HL-60 (cell line): ENCODE measurements around the gene DOK6.

Experiments used
- CTCF ChIP-seq: IDR thresholded peaks from one replicate; pipeline ENCODE4 v1.5.1; 2011; ENCODE audit warnings: low read length, control low read depth, inconsistent platforms; ENCODE audit not compliant: insufficient read depth
- GABPA ChIP-seq: IDR thresholded peaks from 2 replicates; pipeline ENCODE4 v1.6.1; 2012; ENCODE audit warnings: low read depth
- POLR2AphosphoS5 ChIP-seq: IDR thresholded peaks from 2 replicates; pipeline ENCODE4 v1.6.1; 2012; ENCODE audit warnings: low read depth
- REST ChIP-seq: IDR thresholded peaks from 2 replicates; pipeline ENCODE4 v1.6.1; 2012; ENCODE audit warnings: low read depth; ENCODE audit not compliant: insufficient replicate concordance

- TF ChIP-seq CTCF (no peak), POLR2AphosphoS5 (no peak), REST (no peak), GABPA (no peak)
Measured at GRCh38 chr18:69898241-69898861, 497.7 kb downstream of the DOK6 start.
